GM23248 (cell line): ENCODE measurements around the gene PHLPP1.

Source experiments
- EZH2 ChIP-seq: fragments of 200-600 bp; sonication (generic); IDR thresholded peaks from 2 replicates; pipeline ENCODE4 v1.6.1; 2018; ENCODE audit warnings: antibody characterized with exemption, mild to moderate bottlenecking; ENCODE audit not compliant: insufficient read depth, poor library complexity, severe bottlenecking
- EZH2phosphoT487 ChIP-seq: fragments of 200-600 bp; sonication (generic); IDR thresholded peaks from 2 replicates; pipeline ENCODE4 v1.6.1; 2018; ENCODE audit warnings: antibody characterized with exemption, moderate library complexity, mild to moderate bottlenecking, low read depth; ENCODE audit not compliant: insufficient read depth

GRCh38 chr18:62810682-62811081 is 95.3 kb downstream of the PHLPP1 start:
- TF ChIP-seq EZH2: no peak
- no peak for TF ChIP-seq EZH2phosphoT487
